D341Med (cell line): ENCODE measurements around the gene MACF1.

ENCODE experiments used
- DNase-seq: peaks from one replicate; pipeline ENCODE4 v3.0.0; 2012; ENCODE audit warnings: low spot score

The MACF1 gene

GRCh38 chr1:39213511-39214002 is 9.1 kb downstream of the MACF1 start:
- no peak for DNase-seq

GRCh38 chr1:39214021-39214713 is 9.7 kb downstream of the MACF1 start:
- DNase-seq, result peak; percentile 27

DNA sequence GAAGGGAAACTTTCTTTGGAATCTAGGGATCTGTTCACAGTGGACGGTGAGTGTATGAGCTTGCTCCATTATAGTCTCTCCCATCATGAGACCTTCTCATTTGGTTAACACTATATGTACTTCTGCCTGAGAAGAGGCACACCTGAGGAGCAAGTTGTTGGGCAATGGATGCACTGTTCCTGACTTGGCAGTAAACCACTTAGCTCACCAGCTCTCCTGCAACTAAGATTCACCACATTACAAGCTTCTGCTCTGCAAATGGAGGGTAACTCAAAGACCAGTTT is 10.2 kb downstream of the MACF1 start:
- no peak for DNase-seq

GRCh38 chr1:39214998-39215873 is 10.7 kb downstream of the MACF1 start:
- DNase-seq, result no peak

DNA sequence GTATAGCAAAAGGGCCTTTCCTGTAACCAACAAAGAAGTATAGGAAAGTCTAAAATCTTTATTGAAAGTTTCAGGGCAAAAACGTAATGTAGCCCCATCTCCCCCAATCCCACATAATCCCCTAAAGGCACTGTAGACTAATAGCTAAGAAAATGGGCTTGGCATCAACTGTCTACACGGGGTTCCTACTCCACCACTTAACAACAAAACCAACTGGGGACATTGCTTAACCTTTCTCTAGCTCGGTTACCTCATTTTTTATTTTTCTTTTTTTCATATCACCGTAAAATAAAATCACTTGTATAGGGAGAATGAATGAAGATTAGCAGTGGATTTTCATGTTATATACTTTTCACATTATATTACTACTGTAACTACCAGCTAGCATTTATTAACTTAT is 12.3 kb downstream of the MACF1 start:
- no peak for DNase-seq

GRCh38 chr1:39220891-39221870 is 16.7 kb downstream of the MACF1 start:
- DNase-seq, result no peak

- DNase-seq, result no peak
Measured at GRCh38 chr1:39224295-39224829, 19.9 kb downstream of the MACF1 start.

- no peak for DNase-seq
Measured at GRCh38 chr1:39226836-39227235, 22.3 kb downstream of the MACF1 start.

- DNase-seq, result no peak
Measured at GRCh38 chr1:39228252-39228651, 23.8 kb downstream of the MACF1 start.

- no peak for DNase-seq
Measured at GRCh38 chr1:39229504-39229903, 25.0 kb downstream of the MACF1 start.

GRCh38 chr1:39230261-39231190 is 26.0 kb downstream of the MACF1 start:
- no peak for DNase-seq

GRCh38 chr1:39236971-39237370 is 32.5 kb downstream of the MACF1 start:
- DNase-seq, result no peak

DNA sequence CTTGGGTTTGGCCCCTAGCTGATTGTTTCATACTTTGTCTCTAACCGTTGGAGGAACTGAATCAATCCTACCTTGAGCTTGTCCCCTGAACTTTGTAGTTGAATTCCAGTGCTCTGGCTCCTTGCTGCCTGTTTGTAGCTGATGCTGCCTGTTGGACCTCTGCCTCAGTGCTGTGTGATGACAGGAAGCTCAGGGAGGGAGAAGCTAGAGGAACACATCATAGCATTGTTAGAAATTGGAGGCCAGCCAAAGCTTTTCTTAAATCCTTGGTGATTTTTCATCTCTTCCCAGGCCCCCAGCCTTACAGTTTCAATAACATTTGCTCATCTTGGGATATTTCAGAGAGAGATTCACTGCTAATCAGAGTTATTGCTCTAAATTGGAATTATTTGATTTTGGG is 34.0 kb downstream of the MACF1 start:
- DNase-seq, result peak; percentile 45

- no peak for DNase-seq
Measured at GRCh38 chr1:39239968-39240367, 35.5 kb downstream of the MACF1 start.

DNA sequence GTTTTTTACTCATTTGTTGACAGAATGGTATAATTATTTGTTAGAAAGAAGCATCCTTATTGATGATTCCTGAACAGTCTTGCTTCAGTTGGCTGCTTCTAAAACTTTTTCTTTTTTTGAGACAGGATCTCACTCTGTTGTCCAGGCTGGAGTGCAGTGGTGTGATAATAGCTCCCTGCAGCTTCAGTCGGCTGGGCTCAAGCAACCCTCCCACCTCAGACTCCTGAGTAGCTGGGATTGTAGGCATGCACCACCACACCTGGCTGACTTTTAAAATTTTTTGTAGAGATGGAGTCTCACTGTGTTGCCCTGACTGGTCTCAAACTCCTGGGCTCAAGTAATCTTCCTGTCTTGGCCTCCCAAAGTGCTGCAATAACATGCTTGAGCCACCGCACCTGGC is 38.8 kb downstream of the MACF1 start:
- no peak for DNase-seq

DNA sequence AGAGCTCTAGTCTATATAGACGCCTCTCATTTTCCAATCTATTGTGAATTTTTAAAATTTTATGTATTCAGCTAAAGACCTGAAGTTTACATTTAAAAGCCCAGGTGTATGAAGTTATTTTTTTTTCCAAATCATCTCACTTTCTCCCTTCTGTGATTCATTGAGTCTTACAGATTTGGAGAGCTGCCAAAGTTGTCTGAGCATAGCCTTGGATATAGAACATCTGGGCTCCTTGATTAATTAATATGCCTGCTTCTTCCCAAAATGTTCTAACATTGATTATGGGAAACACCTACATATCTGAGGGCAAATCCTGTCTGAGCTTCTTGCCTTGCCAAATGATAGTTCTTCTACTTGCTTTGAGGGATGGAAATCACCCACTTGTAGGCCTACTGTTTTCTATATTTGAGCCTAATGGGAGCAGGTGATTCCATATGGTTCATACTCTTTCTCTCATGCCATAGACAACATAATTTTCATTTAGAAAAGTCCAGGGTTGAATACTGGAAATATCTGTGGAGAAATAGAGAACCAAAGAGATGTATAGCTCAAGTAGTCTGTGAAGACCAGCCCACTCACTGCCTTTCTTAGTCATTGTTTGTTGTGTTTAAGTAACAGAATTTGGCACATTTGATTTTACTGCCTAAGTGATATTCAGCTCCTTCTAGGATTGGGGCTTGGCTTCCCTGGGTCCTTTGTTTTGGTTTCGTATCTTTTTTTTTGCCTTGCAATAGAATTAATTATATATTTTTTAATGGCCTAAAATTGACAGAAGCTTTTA is 46.2 kb downstream of the MACF1 start:
- DNase-seq, result no peak

DNA sequence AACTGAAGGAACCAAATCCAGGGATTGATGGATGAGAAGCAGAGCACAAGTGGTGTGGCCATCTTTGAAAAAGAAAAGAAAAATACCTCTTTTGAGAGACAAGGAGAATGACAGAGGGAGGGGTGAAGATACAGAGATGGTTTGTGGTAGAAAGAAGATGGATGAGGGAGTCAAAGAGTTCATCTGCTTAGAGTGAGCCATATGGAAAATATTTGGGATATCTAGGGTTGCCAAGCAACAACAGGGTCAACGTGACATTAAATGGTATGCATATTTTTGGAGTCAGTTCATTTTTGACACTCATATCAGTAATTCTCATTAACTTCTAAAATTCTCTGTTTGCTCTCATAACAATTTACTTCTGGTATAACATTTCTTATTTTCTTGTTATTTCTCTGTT is 50.7 kb downstream of the MACF1 start:
- no peak for DNase-seq

- peak; percentile 81 for DNase-seq
Measured at GRCh38 chr1:39258146-39258924, 53.8 kb downstream of the MACF1 start.

DNA sequence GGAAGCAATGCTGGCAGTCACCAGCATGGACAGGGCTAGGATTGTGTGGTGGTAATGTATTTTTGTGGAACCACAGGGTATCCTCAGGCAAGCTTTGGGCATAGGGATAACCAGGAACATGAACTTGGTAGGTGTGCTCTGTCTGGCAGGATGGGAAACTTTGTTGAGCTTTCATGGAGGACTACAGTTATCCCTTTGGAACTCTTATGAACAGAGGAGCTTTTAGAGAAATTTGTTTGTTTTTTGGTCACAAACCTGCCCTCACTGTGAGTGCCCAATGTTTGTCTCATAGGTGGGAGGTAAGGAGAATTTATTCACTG is 54.4 kb downstream of the MACF1 start:
- DNase-seq, result no peak
